BLaER1 treated with 17β-estradiol and CSF1 and Interleukin-3, amounts not matched to agents 10 nM and 100 nM (cell line): Measurements from ENCODE around the gene BCR.
A peak's percentile ranks its signal among the peaks of the same experiment; 100 is the strongest.

Experiments
- H3K27ac ChIP-seq, 11 experiments: shearing (Covaris generic); formaldehyde crosslinking; 2 replicates each; pipeline ENCODE4 v1.8.1; 2022
- H3K27me3 ChIP-seq, 11 experiments: shearing (Covaris generic); formaldehyde crosslinking; 2 replicates each; pipeline ENCODE4 v1.8.1; 2022
- H3K36me3 ChIP-seq, 11 experiments: shearing (Covaris generic); formaldehyde crosslinking; 2 replicates each; pipeline ENCODE4 v1.8.1; 2022
- H3K4me1 ChIP-seq, 10 experiments: shearing (Covaris generic); formaldehyde crosslinking; 2 replicates each; pipeline ENCODE4 v1.8.1; 2022
- H3K4me2 ChIP-seq, 11 experiments: shearing (Covaris generic); formaldehyde crosslinking; 2 replicates each; pipeline ENCODE4 v1.8.1; 2022
- H3K4me3 ChIP-seq, 10 experiments: shearing (Covaris generic); formaldehyde crosslinking; 2 replicates each; pipeline ENCODE4 v1.8.1; 2022
- H3K9ac ChIP-seq, 11 experiments: shearing (Covaris generic); formaldehyde crosslinking; 2 replicates each; pipeline ENCODE4 v1.8.1; 2022
- H3K9me3 ChIP-seq, 11 experiments: shearing (Covaris generic); formaldehyde crosslinking; replicated peaks in 1 of 11; 2 replicates each; pipeline ENCODE4 v1.8.1; 2022
- H4K20me1 ChIP-seq, 11 experiments: shearing (Covaris generic); formaldehyde crosslinking; 2 replicates each; pipeline ENCODE4 v1.8.1; 2022
- Cebpa-rat ChIP-seq, 11 experiments: shearing (Covaris generic); IDR thresholded peaks; 2 replicates each; pipeline ENCODE4 v1.8.1; 2022

BCR gene

GRCh38 chr22:23263651-23264555, 83.6 kb downstream of the BCR start:
- peak overlapping the region in 6 of 11 experiments; percentile 5 to 95 (median 56); a peak in 7 of 22 replicates for H3K4me2 ChIP-seq
- no peak for TF ChIP-seq Cebpa-rat (IDR thresholded peaks at IDR 0.05)
- peak overlapping the region in 1 of 11 experiments; percentile 12; a peak in 1 of 22 replicates for H3K9ac ChIP-seq
- no peak overlapping the region for H3K4me3 ChIP-seq
- H3K36me3 ChIP-seq = peaks cover 17 to 96% (median 58%) of the 10 kb centered on the region in 11 experiments; a peak in 20 of 22 replicates
- no peaks in the 10 kb centered on the region for H3K9me3 ChIP-seq
- H3K27me3 ChIP-seq = peaks cover 0 to 10% (median 0%) of the 10 kb centered on the region in 11 experiments; a peak in 3 of 22 replicates
- peak overlapping the region in 5 of 11 experiments; percentile 67 to 78 (median 72); a peak in 7 of 22 replicates for H3K27ac ChIP-seq
- H4K20me1 ChIP-seq = peaks cover 5 to 100% (median 51%) of the 10 kb centered on the region in 11 experiments; a peak in 20 of 22 replicates
- H3K4me1 ChIP-seq = peaks cover 39 to 100% (median 90%) of the 10 kb centered on the region in 10 experiments

GRCh38 chr22:23264610-23265367, 84.5 kb downstream of the BCR start:
- H3K36me3 ChIP-seq = peaks cover 17 to 87% (median 49%) of the 10 kb centered on the region in 11 experiments; a peak in 20 of 22 replicates
- TF ChIP-seq Cebpa-rat (IDR thresholded peaks at IDR 0.05) = no peak
- 0 out of 22 replicates have a peak overlapping the region, but pooled peaks of 1 of the 11 experiments have one; percentile 15 for H3K27ac ChIP-seq

GRCh38 chr22:23265368-23265700, 85.0 kb downstream of the BCR start:
- H3K4me3 ChIP-seq = no peak overlapping the region
- H3K4me2 ChIP-seq = no peak overlapping the region; a peak in 3 of 22 replicates
- H3K27me3 ChIP-seq = peaks cover 0 to 22% (median 0%) of the 10 kb centered on the region in 11 experiments; a peak in 3 of 22 replicates
- H3K9ac ChIP-seq = no peak overlapping the region
- peaks cover 5 to 100% (median 64%) of the 10 kb centered on the region in 11 experiments; a peak in 20 of 22 replicates for H4K20me1 ChIP-seq
- peaks cover 41 to 100% (median 93%) of the 10 kb centered on the region in 10 experiments for H3K4me1 ChIP-seq
- H3K9me3 ChIP-seq = no peaks in the 10 kb centered on the region
- H3K36me3 ChIP-seq = peaks cover 17 to 81% (median 45%) of the 10 kb centered on the region in 11 experiments; a peak in 20 of 22 replicates
- no peak for TF ChIP-seq Cebpa-rat (IDR thresholded peaks at IDR 0.05)
- H3K27ac ChIP-seq = no peak overlapping the region

More at GRCh38 chr22:23264610-23265367, 84.5 kb downstream of the BCR start:
- Histone ChIP-seq H4K20me1 (peaks cover 5 to 100% (median 59%) of the 10 kb centered on the region in 11 experiments; a peak in 20 of 22 replicates), H3K9ac (peak overlapping the region in 1 of 11 experiments; percentile 12; a peak in 1 of 22 replicates), H3K4me2 (peak overlapping the region in 5 of 11 experiments; percentile 5 to 95 (median 34); a peak in 4 of 22 replicates), H3K9me3 (no peaks in the 10 kb centered on the region), H3K4me3 (no peak overlapping the region), H3K4me1 (peaks cover 42 to 100% (median 93%) of the 10 kb centered on the region in 10 experiments), H3K27me3 (peaks cover 0 to 17% (median 0%) of the 10 kb centered on the region in 11 experiments; a peak in 3 of 22 replicates)

- Histone ChIP-seq H3K9me3 (no peaks in the 10 kb centered on the region), H3K4me3 (no peak overlapping the region), H3K36me3 (peaks cover 9 to 77% (median 40%) of the 10 kb centered on the region in 11 experiments; a peak in 21 of 22 replicates), H4K20me1 (peaks cover 5 to 99% (median 77%) of the 10 kb centered on the region in 11 experiments; a peak in 20 of 22 replicates), H3K4me1 (peaks cover 27 to 100% (median 90%) of the 10 kb centered on the region in 10 experiments), H3K27me3 (peaks cover 0 to 23% (median 0%) of the 10 kb centered on the region in 11 experiments; a peak in 3 of 22 replicates), H3K4me2 (peak overlapping the region in 7 of 11 experiments; percentile 73 to 94 (median 86); a peak in 12 of 22 replicates), H3K9ac (0 out of 22 replicates have a peak overlapping the region, but pooled peaks of 1 of the 11 experiments have one; percentile 18), H3K27ac (no peak overlapping the region)
- TF ChIP-seq Cebpa-rat (IDR thresholded peaks at IDR 0.05) = no peak
Measured at GRCh38 chr22:23266780-23267179, 86.5 kb downstream of the BCR start.

GRCh38 chr22:23267226-23268043, 87.1 kb downstream of the BCR start:
- H4K20me1 ChIP-seq = peaks cover 5 to 94% (median 77%) of the 10 kb centered on the region in 11 experiments; a peak in 20 of 22 replicates
- H3K4me1 ChIP-seq = peaks cover 20 to 100% (median 83%) of the 10 kb centered on the region in 10 experiments
- no peak overlapping the region for H3K4me3 ChIP-seq
- peaks cover 0 to 23% (median 0%) of the 10 kb centered on the region in 11 experiments; a peak in 3 of 22 replicates for H3K27me3 ChIP-seq
- H3K4me2 ChIP-seq = peak overlapping the region in 10 of 11 experiments; percentile 8 to 94 (median 77); a peak in 19 of 22 replicates
- peak overlapping the region in 1 of 11 experiments; percentile 18; a peak in 2 of 22 replicates for H3K9ac ChIP-seq
- H3K27ac ChIP-seq = no peak overlapping the region
- H3K36me3 ChIP-seq = peaks cover 12 to 77% (median 40%) of the 10 kb centered on the region in 11 experiments
- no peaks in the 10 kb centered on the region for H3K9me3 ChIP-seq
- no peak for TF ChIP-seq Cebpa-rat (IDR thresholded peaks at IDR 0.05)

- Histone ChIP-seq H3K9me3 (no peaks in the 10 kb centered on the region), H4K20me1 (peaks cover 5 to 94% (median 73%) of the 10 kb centered on the region in 11 experiments; a peak in 20 of 22 replicates), H3K36me3 (peaks cover 20 to 79% (median 44%) of the 10 kb centered on the region in 11 experiments), H3K4me2 (peak overlapping the region; percentile 8 to 94 (median 76); a peak in 21 of 22 replicates), H3K4me1 (peaks cover 13 to 98% (median 75%) of the 10 kb centered on the region in 10 experiments), H3K27ac (peak overlapping the region in 2 of 11 experiments; percentile 48 to 60; a peak in 2 of 22 replicates), H3K27me3 (peaks cover 0 to 23% (median 0%) of the 10 kb centered on the region in 11 experiments; a peak in 3 of 22 replicates), H3K4me3 (peak overlapping the region in 1 of 10 experiments; percentile 8; a peak in 2 of 20 replicates), H3K9ac (peak overlapping the region in 3 of 11 experiments; percentile 32 to 58 (median 36); a peak in 5 of 22 replicates)
- TF ChIP-seq Cebpa-rat (IDR thresholded peaks at IDR 0.05) = no peak
Measured at GRCh38 chr22:23268139-23268712, 87.9 kb downstream of the BCR start.

GRCh38 chr22:23268877-23269276, 88.6 kb downstream of the BCR start:
- Histone ChIP-seq H3K36me3 (peaks cover 26 to 79% (median 44%) of the 10 kb centered on the region in 11 experiments), H3K9ac (peak overlapping the region in 4 of 11 experiments; percentile 32 to 58 (median 38); a peak in 8 of 22 replicates), H3K27ac (peak overlapping the region in 5 of 11 experiments; percentile 2 to 60 (median 48); a peak in 8 of 22 replicates), H3K4me3 (peak overlapping the region in 1 of 10 experiments; percentile 8; a peak in 1 of 20 replicates), H3K4me1 (peaks cover 13 to 97% (median 73%) of the 10 kb centered on the region in 10 experiments), H3K9me3 (no peaks in the 10 kb centered on the region), H3K27me3 (peaks cover 0 to 23% (median 0%) of the 10 kb centered on the region in 11 experiments; a peak in 3 of 22 replicates), H3K4me2 (peak overlapping the region; percentile 8 to 94 (median 76); a peak in 20 of 22 replicates), H4K20me1 (peaks cover 5 to 94% (median 69%) of the 10 kb centered on the region in 11 experiments; a peak in 20 of 22 replicates)
- no peak for TF ChIP-seq Cebpa-rat (IDR thresholded peaks at IDR 0.05)
